Spleen (tissue), 11 donors: ENCODE results near the gene ZFYVE26. TPM values are rescaled to one million over a fixed set of nuclear protein-coding genes. Genes with fewer than 3 reads are reported as not detected.

Experiments
- DNase-seq: peaks from one replicate; pipeline ENCODE4 v3.0.0-alpha.2; 2020
- H3K27ac ChIP-seq, 8 donors: fragments of 200-600 bp; sonication (generic) in 7 of 8; 1 replicate in 4 of 8; 2 replicates in 4 of 8; pipeline versions ENCODE4 v1.5.0 to v1.8.0; 2016 to 2021; ENCODE audit warnings: inconsistent platforms in 4 of 8, mild to moderate bottlenecking in 4 of 8, moderate library complexity in 1 of 8
- H3K27me3 ChIP-seq, 7 donors: fragments of 200-600 bp; sonication (generic) in 6 of 7; replicated peaks in 1 of 7; 1 replicate in 4 of 7; 2 replicates in 3 of 7; pipeline versions ENCODE4 v1.5.0 to v1.8.0; 2016 to 2021; ENCODE audit warnings: inconsistent platforms in 3 of 7, mild to moderate bottlenecking in 1 of 7
- H3K36me3 ChIP-seq, 6 donors: fragments of 200-600 bp; sonication (generic) in 5 of 6; 1 replicate in 4 of 6; 2 replicates in 2 of 6; pipeline versions ENCODE4 v1.5.0 to v1.8.0; 2016 to 2021; ENCODE audit warnings: inconsistent platforms in 2 of 6
- H3K4me1 ChIP-seq, 6 donors: fragments of 200-600 bp; sonication (generic) in 5 of 6; 1 replicate in 3 of 6; 2 replicates in 3 of 6; pipeline versions ENCODE4 v1.5.0 to v1.8.0; 2016 to 2021; ENCODE audit warnings: inconsistent platforms in 3 of 6
- H3K4me3 ChIP-seq, 8 donors: fragments of 200-600 bp; sonication (generic) in 7 of 8; 1 replicate in 4 of 8; 2 replicates in 4 of 8; pipeline versions ENCODE4 v1.5.0 to v1.8.0; 2016 to 2021; ENCODE audit warnings: inconsistent platforms in 4 of 8, mild to moderate bottlenecking in 4 of 8, moderate library complexity in 2 of 8
- H3K9me3 ChIP-seq, 8 donors: fragments of 200-600 bp; sonication (generic) in 7 of 8; 1 replicate in 4 of 8; 2 replicates in 4 of 8; pipeline versions ENCODE4 v1.5.0 to v1.8.0; 2016 to 2021; ENCODE audit warnings: inconsistent platforms in 4 of 8
- CTCF ChIP-seq, 11 experiments: fragments of 200-600 bp in 7 of 11; fragments of 450-650 bp in 4 of 11; sonication (generic) in 4 of 11; IDR thresholded peaks in 8 of 11; conservative IDR thresholded peaks in 3 of 11; 1 replicate in 7 of 11; 2 replicates in 4 of 11; pipeline versions ENCODE4 v1.4.0 to v1.8.0; 2016 to 2021; ENCODE audit warnings: antibody characterized with exemption in 11 of 11, inconsistent platforms in 4 of 11, mild to moderate bottlenecking in 1 of 11
- POLR2A ChIP-seq, 3 donors: fragments of 450-650 bp; IDR thresholded peaks; one replicate each; pipeline ENCODE4 v1.5.1; 2017; ENCODE audit warnings: antibody characterized with exemption in 3 of 3, mild to moderate bottlenecking in 1 of 3
- POLR2AphosphoS5 ChIP-seq, 3 donors: sonication (generic); formaldehyde crosslinking; IDR thresholded peaks; one replicate each; pipeline ENCODE4 v1.5.1; 2017; ENCODE audit warnings: antibody characterized with exemption in 3 of 3
- WGBS, 5 donors: extraction: QIAGEN DNeasy Blood & Tissue Kit in 3 of 5; methylation state at CpG; one replicate each; pipeline versions ENCODE4 v1.1.5 to v1.1.7; 2013 to 2018; 5-methylcytosine and 5-hydroxymethylcytosine counted together
- intact Hi-C: fragments of 100-400 bp; cut with DNase I; formaldehyde crosslinking; loops from one replicate; pipeline ENCODE4 v1.15.0; 2023; ENCODE audit warnings: low total_unique reads
- polyA plus RNA-seq, 3 donors: library from polyadenylated mRNA; stranded (reverse); fragments of 200-250 nt; gene quantifications; one replicate each; pipeline ENCODE4 v1.2.1, GENCODE V29; 2013
- total RNA-seq, 7 donors: library from RNA; depleted of rRNA in 3 of 7; stranded (reverse); fragments of >200 nt in 3 of 7; fragmentation: NEBNext Ultra II Directional in 4 of 7; extraction: Animal tissue kit (Norgen Biotek cat#: 25700) in 4 of 7; gene quantifications; one replicate each; pipeline versions ENCODE4 v1.1.0 to v1.2.1, GENCODE V29; 2016 to 2021
- donor health status: healthy with polysubstance abuse.
- donor health status: DM: no; HTN: no; CAD: no; lungs with moderate emphysema.
- donor health status: DM: no; HTN: no; CAD: no.
- donor health status: Bipolar disorder and iron deficiency.
- donor health status: healthy.
- donor health status: DM: no; HTN: no; CAD: no.
- donor health status: DM: yes; HTN: yes; CAD: no.

The ZFYVE26 gene
- total and polyA plus RNA-seq, 10 donors = 3.6 to 43.5 (median 35.5) TPM

GRCh38 chr14:67800743-67801142 is 15.6 kb downstream of the ZFYVE26 start:
- no peak for DNase-seq
- intact Hi-C loops = no loop called here
- Histone ChIP-seq H3K4me3 (no peak overlapping the region), H3K4me1 (no peaks in the 10 kb centered on the region), H3K27me3 (no peaks in the 10 kb centered on the region), H3K9me3 (no peaks in the 10 kb centered on the region), H3K27ac (no peak overlapping the region), H3K36me3 (peaks cover 4 to 100% (median 98%) of the 10 kb centered on the region in 6 donors)
- no peak for TF ChIP-seq POLR2A (IDR thresholded peaks at IDR 0.05)
- no peak for TF ChIP-seq CTCF (IDR thresholded peaks at IDR 0.05 in 8 of 11, conservative IDR thresholded peaks at IDR 0.05 in 3 of 11)
- no peak for TF ChIP-seq POLR2AphosphoS5 (IDR thresholded peaks at IDR 0.05)
- WGBS, 5 donors = 96 to 99% (median 97%) methylated on average over 4 of the region's 4 CpGs

GRCh38 chr14:67798731-67799130 is 17.7 kb downstream of the ZFYVE26 start:
- Histone ChIP-seq H3K4me3 (no peak overlapping the region), H3K27me3 (no peaks in the 10 kb centered on the region), H3K27ac (no peak overlapping the region), H3K9me3 (no peaks in the 10 kb centered on the region), H3K4me1 (no peaks in the 10 kb centered on the region), H3K36me3 (peaks cover 0 to 100% (median 98%) of the 10 kb centered on the region in 6 donors)
- TF ChIP-seq CTCF (IDR thresholded peaks at IDR 0.05 in 8 of 11, conservative IDR thresholded peaks at IDR 0.05 in 3 of 11) (no peak), POLR2AphosphoS5 (IDR thresholded peaks at IDR 0.05) (no peak), POLR2A (IDR thresholded peaks at IDR 0.05) (no peak)
- no peak for DNase-seq
- intact Hi-C loops = no loop called here
- 87 to 96% (median 92%) methylated on average over 20 of the region's 20 CpGs for WGBS, 5 donors

- H3K36me3 ChIP-seq = peaks cover 13 to 100% (median 96%) of the 10 kb centered on the region in 6 donors
- 84 to 100% (median 98%) methylated on average over 1 of the region's 1 CpG for WGBS, 5 donors
- intact Hi-C loops = no loop called here
- H3K9me3 ChIP-seq = no peaks in the 10 kb centered on the region
- H3K4me3 ChIP-seq = no peak overlapping the region
- no peaks in the 10 kb centered on the region for H3K4me1 ChIP-seq
- no peak for TF ChIP-seq CTCF (IDR thresholded peaks at IDR 0.05 in 8 of 11, conservative IDR thresholded peaks at IDR 0.05 in 3 of 11)
- no peak for TF ChIP-seq POLR2AphosphoS5 (IDR thresholded peaks at IDR 0.05)
- TF ChIP-seq POLR2A (IDR thresholded peaks at IDR 0.05) = no peak
- no peak for DNase-seq
- no peak overlapping the region for H3K27ac ChIP-seq
- no peaks in the 10 kb centered on the region for H3K27me3 ChIP-seq
These were observed 28.7 kb downstream of the ZFYVE26 start for GRCh38 chr14:67787673-67788072.

- Histone ChIP-seq H3K4me3 (no peak overlapping the region), H3K4me1 (no peaks in the 10 kb centered on the region), H3K27ac (no peak overlapping the region), H3K9me3 (no peaks in the 10 kb centered on the region), H3K27me3 (no peaks in the 10 kb centered on the region), H3K36me3 (peaks cover 16 to 100% (median 100%) of the 10 kb centered on the region in 6 donors)
- DNase-seq = no peak
- 92 to 98% (median 94%) methylated on average over 4 of the region's 4 CpGs for whole genome bisulfite sequencing, 5 donors
- intact Hi-C loops = no loop called here
- TF ChIP-seq POLR2AphosphoS5 (IDR thresholded peaks at IDR 0.05) (no peak), CTCF (IDR thresholded peaks at IDR 0.05 in 8 of 11, conservative IDR thresholded peaks at IDR 0.05 in 3 of 11) (no peak), POLR2A (IDR thresholded peaks at IDR 0.05) (no peak)
These were observed 30.9 kb downstream of the ZFYVE26 start for GRCh38 chr14:67785270-67786109.
